B cell (primary cell): ENCODE data around the gene GMEB2.

ENCODE experiments used
- EZH2 ChIP-seq: IDR thresholded peaks from 2 replicates; pipeline ENCODE4 v1.6.1; 2012; ENCODE audit warnings: borderline replicate concordance, low read depth, mild to moderate bottlenecking, moderate library complexity, low read length; ENCODE audit not compliant: insufficient read depth, poor library complexity, severe bottlenecking
- TF ChIP-seq, protein P1 (sequence below): fragments of 200-600 bp; IDR thresholded peaks from one replicate; pipeline ENCODE4 v1.8.0; 2022; ENCODE audit warnings: antibody characterized with exemption, mild to moderate bottlenecking

DNA sequence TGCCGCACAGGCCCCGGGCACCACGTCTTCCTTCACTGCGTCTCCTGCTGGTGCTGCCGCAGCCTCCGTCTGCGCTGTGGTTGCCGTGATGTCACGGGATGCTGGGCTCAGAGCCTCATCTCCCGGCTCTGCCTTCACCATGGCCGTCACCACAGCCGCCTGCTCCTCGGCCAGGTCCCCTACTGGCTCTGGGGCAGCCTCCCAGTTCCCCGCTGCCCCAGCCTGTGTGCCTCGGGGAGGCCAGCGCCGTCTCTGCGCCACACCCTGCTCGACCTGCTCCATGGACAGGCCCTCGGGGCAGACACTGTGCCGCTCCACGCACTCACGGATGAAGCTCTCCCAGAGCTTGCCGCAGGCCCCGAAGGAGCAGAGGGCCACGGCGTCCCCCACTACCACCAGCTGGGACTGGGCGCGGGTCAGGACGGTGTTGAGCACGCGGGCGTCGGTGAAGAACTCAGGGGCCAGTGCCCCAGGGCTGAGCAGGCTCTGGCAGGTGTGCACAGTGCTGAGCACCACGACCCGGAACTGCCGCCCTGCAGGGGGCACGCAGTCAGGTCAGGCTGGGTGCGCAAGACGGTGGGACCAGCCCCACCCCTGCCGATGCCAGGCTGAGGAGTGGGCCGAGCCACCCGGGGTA, 61.1 kb downstream of the GMEB2 start:
- no peak for TF ChIP-seq EZH2
- TF ChIP-seq, protein P1, sequence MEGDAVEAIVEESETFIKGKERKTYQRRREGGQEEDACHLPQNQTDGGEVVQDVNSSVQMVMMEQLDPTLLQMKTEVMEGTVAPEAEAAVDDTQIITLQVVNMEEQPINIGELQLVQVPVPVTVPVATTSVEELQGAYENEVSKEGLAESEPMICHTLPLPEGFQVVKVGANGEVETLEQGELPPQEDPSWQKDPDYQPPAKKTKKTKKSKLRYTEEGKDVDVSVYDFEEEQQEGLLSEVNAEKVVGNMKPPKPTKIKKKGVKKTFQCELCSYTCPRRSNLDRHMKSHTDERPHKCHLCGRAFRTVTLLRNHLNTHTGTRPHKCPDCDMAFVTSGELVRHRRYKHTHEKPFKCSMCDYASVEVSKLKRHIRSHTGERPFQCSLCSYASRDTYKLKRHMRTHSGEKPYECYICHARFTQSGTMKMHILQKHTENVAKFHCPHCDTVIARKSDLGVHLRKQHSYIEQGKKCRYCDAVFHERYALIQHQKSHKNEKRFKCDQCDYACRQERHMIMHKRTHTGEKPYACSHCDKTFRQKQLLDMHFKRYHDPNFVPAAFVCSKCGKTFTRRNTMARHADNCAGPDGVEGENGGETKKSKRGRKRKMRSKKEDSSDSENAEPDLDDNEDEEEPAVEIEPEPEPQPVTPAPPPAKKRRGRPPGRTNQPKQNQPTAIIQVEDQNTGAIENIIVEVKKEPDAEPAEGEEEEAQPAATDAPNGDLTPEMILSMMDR, result no peak
